ENCODE data around the gene RNF17. TPM values are rescaled to one million over a fixed set of nuclear protein-coding genes. Genes with fewer than 3 reads are reported as not detected.

Gene RNF17
- polyA plus RNA-seq, 1 of the 3 experiments (the other 2 are of a cell fraction) = not detected

- no peaks in the 10 kb centered on the region for H3K9me3 ChIP-seq
- H3K27me3 ChIP-seq (ENCODE audit: insufficient read depth) = no peaks in the 10 kb centered on the region; the same call in none of the 2 replicates
- no peaks in the 10 kb centered on the region for H3K36me3 ChIP-seq (replicated peaks in 1 of 2; ENCODE audit: control insufficient read depth in 1 of 2, insufficient read depth in 2 of 2, low read length in 1 of 2)
- H3K9ac ChIP-seq = no peak overlapping the region
- no peaks in the 10 kb centered on the region for H3F3A ChIP-seq (replicated peaks; ENCODE audit: insufficient read depth)
- H3K4me1 ChIP-seq (ENCODE audit: control insufficient read depth in 1 of 2, insufficient read depth in 2 of 2, low read depth in 1 of 2, low read length in 1 of 2) = no peaks in the 10 kb centered on the region
- H3K4me2 ChIP-seq = no peak overlapping the region
- H3K9me2 ChIP-seq = no peaks in the 10 kb centered on the region
- no peak overlapping the region for H3K27ac ChIP-seq (ENCODE audit: low read depth in 2 of 2, low read length in 1 of 2)
- DNase-seq = no peak
- 59% methylated on average over 15 of the region's 40 CpGs for WGBS (ENCODE audit: low lambda C conversion rate)
- ChIA-PET POLR2A (no interaction called here), CTCF (interaction anchor here (1.3 kb wide), 1 partner anchor 9 kb away, joined by 3 read pairs; no protein-coding TSS in a partner anchor)
- no peak overlapping the region for H2AFZ ChIP-seq (ENCODE audit: low read depth)
- no peaks in the 10 kb centered on the region for H4K20me1 ChIP-seq (ENCODE audit: insufficient read depth)
- no peak overlapping the region for H3K4me3 ChIP-seq (ENCODE audit: low read depth in 2 of 2, low read length in 1 of 2)
- TF ChIP-seq, protein P1, sequence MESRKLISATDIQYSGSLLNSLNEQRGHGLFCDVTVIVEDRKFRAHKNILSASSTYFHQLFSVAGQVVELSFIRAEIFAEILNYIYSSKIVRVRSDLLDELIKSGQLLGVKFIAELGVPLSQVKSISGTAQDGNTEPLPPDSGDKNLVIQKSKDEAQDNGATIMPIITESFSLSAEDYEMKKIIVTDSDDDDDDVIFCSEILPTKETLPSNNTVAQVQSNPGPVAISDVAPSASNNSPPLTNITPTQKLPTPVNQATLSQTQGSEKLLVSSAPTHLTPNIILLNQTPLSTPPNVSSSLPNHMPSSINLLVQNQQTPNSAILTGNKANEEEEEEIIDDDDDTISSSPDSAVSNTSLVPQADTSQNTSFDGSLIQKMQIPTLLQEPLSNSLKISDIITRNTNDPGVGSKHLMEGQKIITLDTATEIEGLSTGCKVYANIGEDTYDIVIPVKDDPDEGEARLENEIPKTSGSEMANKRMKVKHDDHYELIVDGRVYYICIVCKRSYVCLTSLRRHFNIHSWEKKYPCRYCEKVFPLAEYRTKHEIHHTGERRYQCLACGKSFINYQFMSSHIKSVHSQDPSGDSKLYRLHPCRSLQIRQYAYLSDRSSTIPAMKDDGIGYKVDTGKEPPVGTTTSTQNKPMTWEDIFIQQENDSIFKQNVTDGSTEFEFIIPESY (IDR thresholded peaks at IDR 0.05; ENCODE audit: borderline replicate concordance, low read depth) = no peak
- TF ChIP-seq SMC3 (IDR thresholded peaks at IDR 0.05; ENCODE audit: low read depth, low read length) (no peak), POLR2AphosphoS5 (IDR thresholded peaks at IDR 0.05; ENCODE audit: low read depth, low read length) (no peak), MAX (IDR thresholded peaks at IDR 0.05; ENCODE audit: low read depth) (no peak), REST (IDR thresholded peaks at IDR 0.05; ENCODE audit: low read depth, low read length) (no peak), MXI1 (IDR thresholded peaks at IDR 0.05; ENCODE audit: low read depth, low read length) (no peak)
- TF ChIP-seq, protein P2, sequence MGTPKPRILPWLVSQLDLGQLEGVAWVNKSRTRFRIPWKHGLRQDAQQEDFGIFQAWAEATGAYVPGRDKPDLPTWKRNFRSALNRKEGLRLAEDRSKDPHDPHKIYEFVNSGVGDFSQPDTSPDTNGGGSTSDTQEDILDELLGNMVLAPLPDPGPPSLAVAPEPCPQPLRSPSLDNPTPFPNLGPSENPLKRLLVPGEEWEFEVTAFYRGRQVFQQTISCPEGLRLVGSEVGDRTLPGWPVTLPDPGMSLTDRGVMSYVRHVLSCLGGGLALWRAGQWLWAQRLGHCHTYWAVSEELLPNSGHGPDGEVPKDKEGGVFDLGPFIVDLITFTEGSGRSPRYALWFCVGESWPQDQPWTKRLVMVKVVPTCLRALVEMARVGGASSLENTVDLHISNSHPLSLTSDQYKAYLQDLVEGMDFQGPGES (IDR thresholded peaks at IDR 0.05; ENCODE audit: low read depth, low read length) = no peak
- H3K79me2 ChIP-seq (ENCODE audit: insufficient read depth) = no peaks in the 10 kb centered on the region
These were observed 45.6 kb upstream of the RNF17 start for GRCh38 chr13:24718192-24718965.

Measured in SK-N-SH (cell line).